Liver (tissue), 3 donors: ENCODE measurements around the gene PSIP1.

Experiments used
- FOXA1 ChIP-seq: IDR thresholded peaks from 2 replicates; pipeline ENCODE4 v1.6.1; 2016; ENCODE audit warnings: antibody characterized with exemption
- JUND ChIP-seq, 2 donors: IDR thresholded peaks; 2 replicates each; pipeline ENCODE4 v1.6.1; 2016; ENCODE audit warnings: antibody characterized with exemption in 2 of 2
- MAX ChIP-seq: IDR thresholded peaks from 2 replicates; pipeline ENCODE4 v1.6.1; 2016; ENCODE audit warnings: antibody characterized with exemption
- RAD21 ChIP-seq, 2 donors: IDR thresholded peaks; 2 replicates each; pipeline ENCODE4 v1.6.1; 2016; ENCODE audit warnings: antibody characterized with exemption in 2 of 2, mild to moderate bottlenecking in 2 of 2
- TF ChIP-seq, protein P1 (sequence below): fragments of 150-350 bp; IDR thresholded peaks from 2 replicates; pipeline ENCODE4 v1.5.1; 2017; ENCODE audit warnings: improper control_type of control experiment, low read depth, low read length; ENCODE audit not compliant: missing input control
- TF ChIP-seq, protein P2 (sequence below): IDR thresholded peaks from 2 replicates; pipeline ENCODE4 v1.6.1; 2016; ENCODE audit warnings: antibody characterized with exemption
- TF ChIP-seq, protein P3 (sequence below): IDR thresholded peaks from 2 replicates; pipeline ENCODE4 v1.6.1; 2016; ENCODE audit warnings: antibody characterized with exemption, mild to moderate bottlenecking
- donor health status: healthy.
- donor health status: healthy.

DNA sequence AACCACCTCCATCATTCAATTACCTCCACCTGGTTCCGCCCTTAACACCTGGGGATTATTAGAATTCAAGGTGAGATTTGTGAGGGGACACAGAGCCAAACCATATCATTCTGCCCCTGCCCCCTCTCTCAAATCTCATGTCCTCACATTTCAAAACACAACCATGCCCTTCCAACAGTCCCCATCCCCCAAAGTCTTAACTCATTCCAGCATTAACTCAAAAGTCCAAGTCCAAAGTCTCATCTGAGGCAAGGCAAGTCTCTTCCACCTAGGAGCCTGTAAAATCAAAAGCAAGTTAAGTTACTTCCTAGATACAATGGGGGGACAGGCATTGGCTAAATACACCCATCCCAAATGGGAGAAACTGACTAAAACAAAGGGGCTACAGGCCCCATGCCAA lies 18.8 kb downstream of the PSIP1 start:
- no peak for TF ChIP-seq RAD21 (IDR thresholded peaks at IDR 0.05)
- TF ChIP-seq, protein P1, sequence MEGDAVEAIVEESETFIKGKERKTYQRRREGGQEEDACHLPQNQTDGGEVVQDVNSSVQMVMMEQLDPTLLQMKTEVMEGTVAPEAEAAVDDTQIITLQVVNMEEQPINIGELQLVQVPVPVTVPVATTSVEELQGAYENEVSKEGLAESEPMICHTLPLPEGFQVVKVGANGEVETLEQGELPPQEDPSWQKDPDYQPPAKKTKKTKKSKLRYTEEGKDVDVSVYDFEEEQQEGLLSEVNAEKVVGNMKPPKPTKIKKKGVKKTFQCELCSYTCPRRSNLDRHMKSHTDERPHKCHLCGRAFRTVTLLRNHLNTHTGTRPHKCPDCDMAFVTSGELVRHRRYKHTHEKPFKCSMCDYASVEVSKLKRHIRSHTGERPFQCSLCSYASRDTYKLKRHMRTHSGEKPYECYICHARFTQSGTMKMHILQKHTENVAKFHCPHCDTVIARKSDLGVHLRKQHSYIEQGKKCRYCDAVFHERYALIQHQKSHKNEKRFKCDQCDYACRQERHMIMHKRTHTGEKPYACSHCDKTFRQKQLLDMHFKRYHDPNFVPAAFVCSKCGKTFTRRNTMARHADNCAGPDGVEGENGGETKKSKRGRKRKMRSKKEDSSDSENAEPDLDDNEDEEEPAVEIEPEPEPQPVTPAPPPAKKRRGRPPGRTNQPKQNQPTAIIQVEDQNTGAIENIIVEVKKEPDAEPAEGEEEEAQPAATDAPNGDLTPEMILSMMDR, result no peak
- TF ChIP-seq, protein P2, sequence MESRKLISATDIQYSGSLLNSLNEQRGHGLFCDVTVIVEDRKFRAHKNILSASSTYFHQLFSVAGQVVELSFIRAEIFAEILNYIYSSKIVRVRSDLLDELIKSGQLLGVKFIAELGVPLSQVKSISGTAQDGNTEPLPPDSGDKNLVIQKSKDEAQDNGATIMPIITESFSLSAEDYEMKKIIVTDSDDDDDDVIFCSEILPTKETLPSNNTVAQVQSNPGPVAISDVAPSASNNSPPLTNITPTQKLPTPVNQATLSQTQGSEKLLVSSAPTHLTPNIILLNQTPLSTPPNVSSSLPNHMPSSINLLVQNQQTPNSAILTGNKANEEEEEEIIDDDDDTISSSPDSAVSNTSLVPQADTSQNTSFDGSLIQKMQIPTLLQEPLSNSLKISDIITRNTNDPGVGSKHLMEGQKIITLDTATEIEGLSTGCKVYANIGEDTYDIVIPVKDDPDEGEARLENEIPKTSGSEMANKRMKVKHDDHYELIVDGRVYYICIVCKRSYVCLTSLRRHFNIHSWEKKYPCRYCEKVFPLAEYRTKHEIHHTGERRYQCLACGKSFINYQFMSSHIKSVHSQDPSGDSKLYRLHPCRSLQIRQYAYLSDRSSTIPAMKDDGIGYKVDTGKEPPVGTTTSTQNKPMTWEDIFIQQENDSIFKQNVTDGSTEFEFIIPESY, result no peak
- TF ChIP-seq FOXA1, result no peak
- TF ChIP-seq, protein P3, sequence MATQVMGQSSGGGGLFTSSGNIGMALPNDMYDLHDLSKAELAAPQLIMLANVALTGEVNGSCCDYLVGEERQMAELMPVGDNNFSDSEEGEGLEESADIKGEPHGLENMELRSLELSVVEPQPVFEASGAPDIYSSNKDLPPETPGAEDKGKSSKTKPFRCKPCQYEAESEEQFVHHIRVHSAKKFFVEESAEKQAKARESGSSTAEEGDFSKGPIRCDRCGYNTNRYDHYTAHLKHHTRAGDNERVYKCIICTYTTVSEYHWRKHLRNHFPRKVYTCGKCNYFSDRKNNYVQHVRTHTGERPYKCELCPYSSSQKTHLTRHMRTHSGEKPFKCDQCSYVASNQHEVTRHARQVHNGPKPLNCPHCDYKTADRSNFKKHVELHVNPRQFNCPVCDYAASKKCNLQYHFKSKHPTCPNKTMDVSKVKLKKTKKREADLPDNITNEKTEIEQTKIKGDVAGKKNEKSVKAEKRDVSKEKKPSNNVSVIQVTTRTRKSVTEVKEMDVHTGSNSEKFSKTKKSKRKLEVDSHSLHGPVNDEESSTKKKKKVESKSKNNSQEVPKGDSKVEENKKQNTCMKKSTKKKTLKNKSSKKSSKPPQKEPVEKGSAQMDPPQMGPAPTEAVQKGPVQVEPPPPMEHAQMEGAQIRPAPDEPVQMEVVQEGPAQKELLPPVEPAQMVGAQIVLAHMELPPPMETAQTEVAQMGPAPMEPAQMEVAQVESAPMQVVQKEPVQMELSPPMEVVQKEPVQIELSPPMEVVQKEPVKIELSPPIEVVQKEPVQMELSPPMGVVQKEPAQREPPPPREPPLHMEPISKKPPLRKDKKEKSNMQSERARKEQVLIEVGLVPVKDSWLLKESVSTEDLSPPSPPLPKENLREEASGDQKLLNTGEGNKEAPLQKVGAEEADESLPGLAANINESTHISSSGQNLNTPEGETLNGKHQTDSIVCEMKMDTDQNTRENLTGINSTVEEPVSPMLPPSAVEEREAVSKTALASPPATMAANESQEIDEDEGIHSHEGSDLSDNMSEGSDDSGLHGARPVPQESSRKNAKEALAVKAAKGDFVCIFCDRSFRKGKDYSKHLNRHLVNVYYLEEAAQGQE, result no peak
- TF ChIP-seq JUND (IDR thresholded peaks at IDR 0.05), result no peak
- TF ChIP-seq MAX, result no peak
